WTC11 (cell line): Measurements from ENCODE around the gene NRG2. TPM values are rescaled to one million over a fixed set of nuclear protein-coding genes. Genes with fewer than 3 reads are reported as not detected.

Experiments
- ATAC-seq: fragments of 200-7000 bp; cut with Tn5 transposase; 2 replicates; pipeline ENCODE4 v1.10.0; 2021; ENCODE audit warnings: mild to moderate bottlenecking, moderate library complexity
- CTCF ChIA-PET: fragments of 300-600 bp; sonication (Branson Sonifier 250); formaldehyde crosslinking; loops from one replicate; lab custom pipeline; 2021; ENCODE audit warnings: antibody characterized with exemption; lab: Charles Lee
- POLR2A ChIA-PET: fragments of 350-600 bp; sonication (Branson Sonifier 250); formaldehyde crosslinking; loops from one replicate; lab custom pipeline; 2021; ENCODE audit warnings: antibody characterized with exemption; lab: Charles Lee
- DNase-seq: peaks from one replicate; pipeline ENCODE4 v3.0.0; 2021; ENCODE audit warnings: low spot score
- H3K27ac Mint-ChIP-seq: 2 replicates; pipeline ENCODE4 v1.8.0; 2021; ENCODE audit warnings: mixed read lengths
- H3K27me3 Mint-ChIP-seq: 2 replicates; pipeline ENCODE4 v1.8.0; 2021; ENCODE audit warnings: low read depth, mild to moderate bottlenecking, moderate library complexity, mixed read lengths
- H3K36me3 Mint-ChIP-seq: 2 replicates; pipeline ENCODE4 v1.8.0; 2021; ENCODE audit warnings: mixed read lengths
- H3K4me1 Mint-ChIP-seq: 2 replicates; pipeline ENCODE4 v1.8.0; 2022; ENCODE audit warnings: mixed read lengths
- H3K4me3 Mint-ChIP-seq: 2 replicates; pipeline ENCODE4 v1.8.0; 2021; ENCODE audit warnings: mild to moderate bottlenecking, moderate library complexity, mixed read lengths
- H3K9me3 Mint-ChIP-seq: 2 replicates; pipeline ENCODE4 v1.8.0; 2021; ENCODE audit warnings: mixed read lengths
- ELF4 ChIP-seq: sonication (generic); formaldehyde crosslinking; IDR thresholded peaks from 2 replicates; pipeline ENCODE4 v1.8.1; 2022; ENCODE audit warnings: low read depth, mild to moderate bottlenecking, moderate library complexity, missing genetic modification reagents
- FOXK1 ChIP-seq: sonication (generic); formaldehyde crosslinking; IDR thresholded peaks from 2 replicates; pipeline ENCODE4 v1.8.0; 2022; ENCODE audit warnings: mild to moderate bottlenecking, moderate library complexity, missing genetic modification reagents
- GABPB1 ChIP-seq: sonication (generic); formaldehyde crosslinking; IDR thresholded peaks from 2 replicates; pipeline ENCODE4 v1.8.1; 2023; ENCODE audit warnings: mild to moderate bottlenecking, missing genetic modification reagents
- JAZF1 ChIP-seq: fragments of 250-450 bp; sonication (Bioruptor Pico); IDR thresholded peaks from 2 replicates; pipeline ENCODE4 v1.9.0; 2021; ENCODE audit warnings: moderate library complexity, mild to moderate bottlenecking, inconsistent platforms
- MXD4 ChIP-seq: fragments of 250-450 bp; sonication (Bioruptor Pico); IDR thresholded peaks from 2 replicates; pipeline ENCODE4 v1.8.0; 2021; ENCODE audit warnings: mild to moderate bottlenecking, moderate library complexity, borderline replicate concordance
- NR2C2 ChIP-seq: sonication (generic); formaldehyde crosslinking; IDR thresholded peaks from 2 replicates; pipeline ENCODE4 v1.8.0; 2022; ENCODE audit warnings: mild to moderate bottlenecking, missing genetic modification reagents
- PRRX2 ChIP-seq: fragments of 250-450 bp; sonication (Bioruptor Pico); IDR thresholded peaks from 2 replicates; pipeline ENCODE4 v1.8.0; 2021; ENCODE audit warnings: mild to moderate bottlenecking
- SP1 ChIP-seq: sonication (generic); formaldehyde crosslinking; conservative IDR thresholded peaks from 2 replicates; pipeline ENCODE4 v1.8.1; 2022; ENCODE audit warnings: missing genetic modification reagents
- TP53 ChIP-seq: sonication (generic); formaldehyde crosslinking; IDR thresholded peaks from 2 replicates; pipeline ENCODE4 v1.8.1; 2023; ENCODE audit warnings: mild to moderate bottlenecking, missing genetic modification reagents
- ZBTB21 ChIP-seq: sonication (generic); formaldehyde crosslinking; IDR thresholded peaks from 2 replicates; pipeline ENCODE4 v1.8.1; 2023; ENCODE audit warnings: mild to moderate bottlenecking, missing genetic modification reagents, borderline replicate concordance
- ZNF232 ChIP-seq: sonication (generic); formaldehyde crosslinking; IDR thresholded peaks from 2 replicates; pipeline ENCODE4 v1.8.0; 2022; ENCODE audit warnings: mild to moderate bottlenecking, missing genetic modification reagents
- ZNF396 ChIP-seq: fragments of 250-450 bp; sonication (Bioruptor Pico); IDR thresholded peaks from 2 replicates; pipeline ENCODE4 v1.8.0; 2021; ENCODE audit warnings: mild to moderate bottlenecking, moderate library complexity, borderline replicate concordance
- ZNF416 ChIP-seq: fragments of 250-450 bp; sonication (Bioruptor Pico); IDR thresholded peaks from 2 replicates; pipeline ENCODE4 v1.9.0; 2021; ENCODE audit warnings: mild to moderate bottlenecking, inconsistent platforms
- ZNF671 ChIP-seq: fragments of 250-450 bp; sonication (Bioruptor Pico); IDR thresholded peaks from 2 replicates; pipeline ENCODE4 v1.8.0; 2021; ENCODE audit warnings: mild to moderate bottlenecking
- total RNA-seq: library from RNA; stranded (reverse); gene quantifications from 3 replicates; pipeline ENCODE4 v1.2.3, GENCODE V29; 2021
- TF ChIP-seq, protein P1 (sequence below): sonication (generic); formaldehyde crosslinking; IDR thresholded peaks from 2 replicates; pipeline ENCODE4 v1.8.1; 2023; ENCODE audit warnings: mild to moderate bottlenecking, missing genetic modification reagents
- TF ChIP-seq, protein P2 (sequence below): sonication (generic); formaldehyde crosslinking; conservative IDR thresholded peaks from 2 replicates; pipeline ENCODE4 v1.8.1; 2023; ENCODE audit warnings: mild to moderate bottlenecking, low read depth, missing genetic modification reagents, moderate library complexity
- TF ChIP-seq, protein P3 (sequence below): sonication (generic); formaldehyde crosslinking; IDR thresholded peaks from 2 replicates; pipeline ENCODE4 v1.8.1; 2023; ENCODE audit warnings: mild to moderate bottlenecking, missing genetic modification reagents, moderate library complexity
- TF ChIP-seq, protein P4 (sequence below): sonication (generic); formaldehyde crosslinking; IDR thresholded peaks from 2 replicates; pipeline ENCODE4 v1.8.1; 2022; ENCODE audit warnings: missing genetic modification reagents, borderline replicate concordance
- TF ChIP-seq, protein P5 (sequence below): sonication (generic); formaldehyde crosslinking; IDR thresholded peaks from 2 replicates; pipeline ENCODE4 v1.8.0; 2022; ENCODE audit warnings: mild to moderate bottlenecking, missing genetic modification reagents

The NRG2 gene
- total RNA-seq, 1 experiment from 2014 or later = 0.44 TPM

DNA sequence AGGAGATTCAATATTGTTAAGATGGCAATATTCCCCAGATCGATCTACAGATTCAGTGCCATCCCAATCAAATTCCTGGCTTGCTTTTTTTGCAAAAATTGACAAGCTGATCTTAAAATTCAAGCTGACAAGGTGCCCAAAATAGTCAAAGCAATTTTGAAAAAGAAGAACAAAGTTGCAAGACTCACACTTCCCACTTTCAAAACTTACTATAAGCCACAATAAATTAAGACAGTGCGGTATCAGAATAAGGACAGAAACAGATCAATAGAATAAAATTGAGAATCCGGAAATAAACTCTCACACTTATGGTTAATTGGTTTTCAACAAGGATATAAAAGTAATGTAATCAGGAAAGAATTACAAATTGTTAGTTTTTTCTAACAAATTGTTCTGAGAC is 97.1 kb downstream of the NRG2 start (continued):
- TF ChIP-seq, protein P1, sequence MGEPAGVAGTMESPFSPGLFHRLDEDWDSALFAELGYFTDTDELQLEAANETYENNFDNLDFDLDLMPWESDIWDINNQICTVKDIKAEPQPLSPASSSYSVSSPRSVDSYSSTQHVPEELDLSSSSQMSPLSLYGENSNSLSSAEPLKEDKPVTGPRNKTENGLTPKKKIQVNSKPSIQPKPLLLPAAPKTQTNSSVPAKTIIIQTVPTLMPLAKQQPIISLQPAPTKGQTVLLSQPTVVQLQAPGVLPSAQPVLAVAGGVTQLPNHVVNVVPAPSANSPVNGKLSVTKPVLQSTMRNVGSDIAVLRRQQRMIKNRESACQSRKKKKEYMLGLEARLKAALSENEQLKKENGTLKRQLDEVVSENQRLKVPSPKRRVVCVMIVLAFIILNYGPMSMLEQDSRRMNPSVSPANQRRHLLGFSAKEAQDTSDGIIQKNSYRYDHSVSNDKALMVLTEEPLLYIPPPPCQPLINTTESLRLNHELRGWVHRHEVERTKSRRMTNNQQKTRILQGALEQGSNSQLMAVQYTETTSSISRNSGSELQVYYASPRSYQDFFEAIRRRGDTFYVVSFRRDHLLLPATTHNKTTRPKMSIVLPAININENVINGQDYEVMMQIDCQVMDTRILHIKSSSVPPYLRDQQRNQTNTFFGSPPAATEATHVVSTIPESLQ (CRISPR knock-in tag) = no peak
- no peak for TF ChIP-seq SP1
- no peak for TF ChIP-seq ZNF232 (CRISPR knock-in tag)
- no peak for TF ChIP-seq ZNF671 (CRISPR knock-in tag)
- TF ChIP-seq FOXK1 (CRISPR knock-in tag) = no peak
- no peak for TF ChIP-seq PRRX2
- TF ChIP-seq ZNF416 (CRISPR knock-in tag) = no peak

DNA sequence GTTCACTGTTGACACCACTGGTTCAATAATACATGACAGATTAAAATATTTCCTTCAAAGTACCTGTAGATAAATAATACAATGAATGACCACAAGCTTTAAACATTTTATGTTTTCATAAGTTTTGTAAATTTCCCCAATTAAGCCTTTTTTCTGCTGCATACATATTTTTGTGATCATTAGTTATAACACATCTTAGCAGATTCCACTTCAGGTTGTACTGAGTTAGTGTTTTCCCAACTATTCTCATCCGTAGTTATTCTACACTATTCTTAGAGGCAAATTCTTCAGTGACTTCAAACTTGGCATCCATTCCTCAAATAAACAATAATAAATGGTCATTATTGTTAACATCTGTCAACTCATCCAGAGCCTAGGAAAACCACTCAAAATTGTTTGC is 100.9 kb downstream of the NRG2 start:
- no peaks in the 10 kb centered on the region for H3K36me3 Mint-ChIP-seq
- ChIA-PET POLR2A (no interaction called here), CTCF (interaction anchor here (1.4 to 1.7 kb wide), 2 partner anchors 27 to 167 kb away, joined by 6 to 7 read pairs; no protein-coding TSS in a partner anchor)
- no peak for ATAC-seq
- H3K27me3 Mint-ChIP-seq = peaks cover 46% of the 10 kb centered on the region
- H3K27ac Mint-ChIP-seq = no peak overlapping the region
- no peak for DNase-seq
- H3K4me1 Mint-ChIP-seq = no peaks in the 10 kb centered on the region
- H3K9me3 Mint-ChIP-seq = peaks cover 32% of the 10 kb centered on the region
- no peak for TF ChIP-seq ZNF232 (CRISPR knock-in tag)
- TF ChIP-seq MXD4 (CRISPR knock-in tag) = no peak
- TF ChIP-seq, protein P2, sequence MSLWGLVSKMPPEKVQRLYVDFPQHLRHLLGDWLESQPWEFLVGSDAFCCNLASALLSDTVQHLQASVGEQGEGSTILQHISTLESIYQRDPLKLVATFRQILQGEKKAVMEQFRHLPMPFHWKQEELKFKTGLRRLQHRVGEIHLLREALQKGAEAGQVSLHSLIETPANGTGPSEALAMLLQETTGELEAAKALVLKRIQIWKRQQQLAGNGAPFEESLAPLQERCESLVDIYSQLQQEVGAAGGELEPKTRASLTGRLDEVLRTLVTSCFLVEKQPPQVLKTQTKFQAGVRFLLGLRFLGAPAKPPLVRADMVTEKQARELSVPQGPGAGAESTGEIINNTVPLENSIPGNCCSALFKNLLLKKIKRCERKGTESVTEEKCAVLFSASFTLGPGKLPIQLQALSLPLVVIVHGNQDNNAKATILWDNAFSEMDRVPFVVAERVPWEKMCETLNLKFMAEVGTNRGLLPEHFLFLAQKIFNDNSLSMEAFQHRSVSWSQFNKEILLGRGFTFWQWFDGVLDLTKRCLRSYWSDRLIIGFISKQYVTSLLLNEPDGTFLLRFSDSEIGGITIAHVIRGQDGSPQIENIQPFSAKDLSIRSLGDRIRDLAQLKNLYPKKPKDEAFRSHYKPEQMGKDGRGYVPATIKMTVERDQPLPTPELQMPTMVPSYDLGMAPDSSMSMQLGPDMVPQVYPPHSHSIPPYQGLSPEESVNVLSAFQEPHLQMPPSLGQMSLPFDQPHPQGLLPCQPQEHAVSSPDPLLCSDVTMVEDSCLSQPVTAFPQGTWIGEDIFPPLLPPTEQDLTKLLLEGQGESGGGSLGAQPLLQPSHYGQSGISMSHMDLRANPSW (CRISPR knock-in tag) = no peak
- TF ChIP-seq GABPB1 (CRISPR knock-in tag) = no peak
- TF ChIP-seq ZNF396 = no peak
- no peak for TF ChIP-seq ELF4 (CRISPR knock-in tag)
- TF ChIP-seq NR2C2 = no peak
- TF ChIP-seq SP1 = no peak
- TF ChIP-seq, protein P3, sequence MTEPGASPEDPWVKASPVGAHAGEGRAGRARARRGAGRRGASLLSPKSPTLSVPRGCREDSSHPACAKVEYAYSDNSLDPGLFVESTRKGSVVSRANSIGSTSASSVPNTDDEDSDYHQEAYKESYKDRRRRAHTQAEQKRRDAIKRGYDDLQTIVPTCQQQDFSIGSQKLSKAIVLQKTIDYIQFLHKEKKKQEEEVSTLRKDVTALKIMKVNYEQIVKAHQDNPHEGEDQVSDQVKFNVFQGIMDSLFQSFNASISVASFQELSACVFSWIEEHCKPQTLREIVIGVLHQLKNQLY = no peak
- no peak for TF ChIP-seq ZNF671 (CRISPR knock-in tag)
- no peak for TF ChIP-seq ZBTB21
- TF ChIP-seq JAZF1 = no peak
- TF ChIP-seq, protein P4, sequence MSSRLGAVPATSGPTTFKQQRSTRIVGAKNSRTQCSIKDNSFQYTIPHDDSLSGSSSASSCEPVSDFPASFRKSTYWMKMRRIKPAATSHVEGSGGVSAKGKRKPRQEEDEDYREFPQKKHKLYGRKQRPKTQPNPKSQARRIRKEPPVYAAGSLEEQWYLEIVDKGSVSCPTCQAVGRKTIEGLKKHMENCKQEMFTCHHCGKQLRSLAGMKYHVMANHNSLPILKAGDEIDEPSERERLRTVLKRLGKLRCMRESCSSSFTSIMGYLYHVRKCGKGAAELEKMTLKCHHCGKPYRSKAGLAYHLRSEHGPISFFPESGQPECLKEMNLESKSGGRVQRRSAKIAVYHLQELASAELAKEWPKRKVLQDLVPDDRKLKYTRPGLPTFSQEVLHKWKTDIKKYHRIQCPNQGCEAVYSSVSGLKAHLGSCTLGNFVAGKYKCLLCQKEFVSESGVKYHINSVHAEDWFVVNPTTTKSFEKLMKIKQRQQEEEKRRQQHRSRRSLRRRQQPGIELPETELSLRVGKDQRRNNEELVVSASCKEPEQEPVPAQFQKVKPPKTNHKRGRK (CRISPR knock-in tag) = no peak
- TF ChIP-seq TP53 (CRISPR knock-in tag) = no peak
- TF ChIP-seq, protein P5, sequence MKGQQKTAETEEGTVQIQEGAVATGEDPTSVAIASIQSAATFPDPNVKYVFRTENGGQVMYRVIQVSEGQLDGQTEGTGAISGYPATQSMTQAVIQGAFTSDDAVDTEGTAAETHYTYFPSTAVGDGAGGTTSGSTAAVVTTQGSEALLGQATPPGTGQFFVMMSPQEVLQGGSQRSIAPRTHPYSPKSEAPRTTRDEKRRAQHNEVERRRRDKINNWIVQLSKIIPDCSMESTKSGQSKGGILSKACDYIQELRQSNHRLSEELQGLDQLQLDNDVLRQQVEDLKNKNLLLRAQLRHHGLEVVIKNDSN (CRISPR knock-in tag) = no peak
- no peak overlapping the region for H3K4me3 Mint-ChIP-seq
